Glomerular endothelial cell (primary cell): Measurements from ENCODE around the gene CTNND2. TPM values are rescaled to one million over a fixed set of nuclear protein-coding genes. Genes with fewer than 3 reads are reported as not detected.
"Not testable (repeated sequence)": the region's sequence is repeated elsewhere in the genome, so short reads cannot be mapped to it uniquely, and the experiment has no call there.

ENCODE experiments used
- DNase-seq: peaks from one replicate; pipeline ENCODE4 v3.0.0-alpha.2; 2011; ENCODE audit warnings: low read depth, low spot score; ENCODE audit errors: extremely low read depth
- total RNA-seq: library from RNA; depleted of rRNA; stranded (reverse); fragments of >200 nt; gene quantifications from 2 replicates; pipeline ENCODE4 v1.2.3, GENCODE V29; 2015

The CTNND2 gene
- total RNA-seq, 1 donor from 2014 or later = not detected

DNA sequence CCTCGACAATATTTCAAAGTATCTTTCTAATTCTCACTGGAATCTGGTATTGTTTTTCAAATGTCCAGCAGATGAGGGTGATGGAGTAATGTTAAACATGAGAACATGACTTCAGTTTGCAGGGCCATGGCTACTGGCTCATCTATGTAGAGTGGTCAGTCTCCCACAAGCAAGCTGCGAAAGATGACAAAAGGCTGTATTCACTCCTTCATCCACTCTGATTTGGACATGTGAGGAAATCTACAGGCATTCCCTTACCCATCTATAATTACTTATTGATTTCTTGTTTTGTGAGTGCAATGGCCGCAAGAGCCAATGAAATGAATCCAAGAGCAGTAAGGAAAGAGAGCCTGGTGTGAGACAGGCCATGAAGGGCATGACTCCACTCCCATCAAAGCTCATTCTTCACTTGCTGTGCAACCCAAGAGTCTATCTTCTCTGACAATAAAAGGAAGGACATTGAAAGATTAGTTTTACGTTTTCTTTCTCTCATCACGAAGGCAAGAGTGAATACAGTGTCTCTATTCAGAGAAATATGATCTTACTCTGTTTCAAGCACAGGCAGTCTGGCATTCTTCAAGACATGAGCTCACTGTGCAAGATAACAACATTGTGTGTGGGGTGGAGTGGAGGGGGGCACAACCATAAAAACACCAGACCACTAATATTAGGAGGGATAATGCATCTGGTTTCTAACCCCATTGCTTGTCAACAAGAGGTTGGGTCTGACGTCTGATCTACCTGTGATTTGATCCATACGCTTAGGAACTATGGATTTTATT is 893.6 kb downstream of the CTNND2 start:
- no peak for DNase-seq

GRCh38 chr5:11009576-11009975 is 894.7 kb downstream of the CTNND2 start:
- DNase-seq = no peak

- no peak for DNase-seq
Observed at GRCh38 chr5:11007269-11007870, 896.9 kb downstream of the CTNND2 start.

DNA sequence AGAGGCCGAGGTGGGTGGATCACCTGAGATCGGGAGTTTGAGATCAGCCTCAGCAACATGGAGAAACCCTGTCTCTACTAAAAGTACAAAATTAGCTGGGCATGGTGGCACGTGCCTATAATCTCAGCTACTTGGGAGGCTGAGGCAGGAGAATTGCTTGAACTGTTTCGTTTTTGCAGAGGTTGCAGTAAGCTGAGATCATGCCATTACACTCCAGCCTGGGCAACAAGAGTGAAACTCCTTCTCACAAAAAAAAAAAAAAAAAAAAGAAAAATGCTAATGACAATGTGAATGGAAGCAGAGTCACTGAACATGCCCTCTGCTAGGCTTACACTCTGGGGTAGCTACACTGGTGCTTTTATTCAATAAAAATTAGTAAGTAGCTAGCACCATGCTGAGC is 899.7 kb downstream of the CTNND2 start:
- DNase-seq = not testable (repeated sequence)

DNA sequence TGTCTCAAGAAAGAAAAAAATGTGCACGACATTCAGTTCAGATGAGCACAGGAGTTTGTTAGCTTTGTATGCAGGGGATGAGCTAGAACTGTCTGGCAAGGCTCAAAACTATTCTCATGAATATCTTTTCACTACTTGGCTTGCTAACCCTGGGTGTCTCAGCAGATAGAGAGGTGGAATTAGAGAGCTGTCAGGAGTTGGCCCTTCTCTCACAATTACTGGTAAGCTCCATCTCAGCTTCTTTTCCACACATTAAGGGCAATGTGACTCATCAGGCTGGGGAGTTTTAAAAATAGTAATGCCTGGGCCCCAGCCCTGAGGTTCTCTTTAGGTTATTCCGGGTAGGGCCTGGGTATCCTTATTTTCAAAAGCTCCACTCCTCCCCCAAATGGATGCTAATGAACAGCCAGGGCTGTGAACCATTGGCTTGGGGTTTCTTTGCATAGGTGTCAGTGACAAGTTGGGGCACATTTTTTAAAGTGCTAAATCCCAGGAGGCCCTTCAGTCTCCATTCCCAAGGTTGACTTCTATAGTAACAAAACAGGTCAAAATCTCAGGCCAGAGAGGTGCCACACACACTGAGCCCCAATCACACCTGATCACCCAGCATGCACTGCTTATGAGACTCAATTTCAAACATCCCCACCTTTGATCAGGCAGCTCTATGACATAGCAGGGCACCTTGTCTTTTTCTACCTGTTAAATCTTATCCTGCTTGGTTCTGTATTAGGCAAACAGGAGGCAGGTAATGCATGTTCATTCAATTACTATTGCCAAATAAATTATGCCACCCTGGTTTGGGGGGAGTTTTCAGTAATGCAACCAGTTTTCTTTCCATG is 903.5 kb downstream of the CTNND2 start:
- DNase-seq = no peak

DNA sequence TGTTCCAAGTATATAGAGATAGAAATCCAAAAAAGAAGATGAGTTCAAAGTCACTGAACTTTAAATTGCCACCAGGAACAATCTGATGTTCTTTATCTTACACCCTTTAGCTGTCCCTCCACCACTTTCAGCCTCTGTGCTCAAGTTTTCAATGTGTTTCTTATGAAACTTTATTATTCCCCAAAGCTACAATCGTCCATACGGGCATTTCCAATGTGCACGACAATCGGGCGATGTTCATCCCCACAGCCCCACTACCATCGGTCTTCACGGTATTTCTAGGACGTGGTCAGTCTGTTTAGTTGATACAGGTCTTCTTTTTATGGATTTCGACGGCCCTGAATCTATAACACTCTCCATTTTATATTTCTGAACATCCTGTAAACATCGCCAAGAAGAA is 904.5 kb downstream of the CTNND2 start:
- DNase-seq = no peak

DNA sequence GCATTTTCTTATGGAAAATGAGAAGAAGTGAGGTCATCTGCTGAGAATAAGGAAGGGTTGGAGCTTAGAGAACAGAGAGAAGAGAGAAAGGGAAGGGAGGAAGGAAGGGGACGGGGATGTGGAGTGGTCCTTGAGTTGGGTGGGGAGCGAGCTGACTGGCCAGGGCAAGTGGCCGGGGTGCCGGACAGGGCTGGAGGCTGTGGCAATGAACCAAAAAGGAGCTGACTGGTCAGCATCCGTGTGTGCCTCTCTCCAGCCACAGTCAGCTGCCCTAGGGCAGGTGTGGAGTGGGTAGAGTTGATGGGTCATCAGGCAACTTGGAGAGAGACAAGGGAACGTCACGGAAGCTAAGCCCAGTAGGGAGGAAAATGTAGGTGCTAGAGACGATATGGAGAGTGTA is 908.4 kb downstream of the CTNND2 start:
- DNase-seq = no peak

- no peak for DNase-seq
Observed at GRCh38 chr5:10994091-10994986, 909.9 kb downstream of the CTNND2 start.

DNA sequence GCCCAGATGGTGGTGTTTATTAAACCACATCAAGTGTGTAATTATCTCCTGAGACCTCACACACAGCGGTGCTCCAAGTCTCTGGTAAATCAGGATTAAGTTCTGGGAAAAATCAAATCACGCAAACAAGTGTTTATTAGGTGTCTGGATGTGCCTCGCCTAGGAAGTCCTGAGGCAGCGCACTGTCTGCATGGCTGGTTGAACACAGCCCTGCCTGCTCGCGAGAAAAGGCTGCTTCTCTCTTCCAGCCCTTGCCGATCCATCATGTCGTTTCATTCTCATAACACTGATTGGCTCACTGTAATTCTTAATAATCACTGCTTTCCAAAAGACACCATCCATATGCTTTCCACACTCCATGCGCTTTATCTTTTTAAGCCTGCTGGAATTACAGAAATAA is 913.6 kb downstream of the CTNND2 start:
- DNase-seq = no peak

DNA sequence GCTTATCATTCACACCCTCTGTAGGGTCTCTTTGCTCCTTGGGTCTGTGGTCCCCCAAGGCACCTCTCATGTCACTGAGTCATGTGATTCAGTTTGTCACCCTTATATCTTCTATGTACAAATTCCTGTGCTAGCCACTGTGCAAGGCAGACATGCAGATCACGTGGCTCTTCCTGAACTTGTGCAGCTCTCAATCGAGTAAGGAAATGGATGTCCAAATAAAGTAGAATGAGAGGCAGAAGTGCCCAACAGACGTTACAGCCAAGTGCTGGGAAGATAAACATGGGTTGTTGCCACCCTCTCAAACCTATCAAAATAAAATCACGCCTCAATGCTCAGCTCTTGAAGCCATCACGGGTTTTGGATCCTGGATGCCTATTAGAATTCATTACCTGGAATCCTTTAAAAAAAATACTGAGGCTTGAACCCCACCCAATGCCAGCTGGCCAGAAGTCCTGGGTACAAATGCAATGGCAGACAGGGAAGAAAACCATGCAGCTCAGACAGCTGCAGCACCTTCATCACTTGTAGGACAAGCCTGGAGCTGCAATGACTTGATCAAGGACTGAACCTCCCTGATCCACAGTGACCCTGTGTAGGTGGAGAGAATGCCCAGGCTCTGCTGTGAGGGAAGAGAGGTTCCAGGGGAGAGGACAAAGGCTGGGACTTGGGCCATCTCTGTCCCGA is 914.5 kb downstream of the CTNND2 start:
- no peak for DNase-seq

DNA sequence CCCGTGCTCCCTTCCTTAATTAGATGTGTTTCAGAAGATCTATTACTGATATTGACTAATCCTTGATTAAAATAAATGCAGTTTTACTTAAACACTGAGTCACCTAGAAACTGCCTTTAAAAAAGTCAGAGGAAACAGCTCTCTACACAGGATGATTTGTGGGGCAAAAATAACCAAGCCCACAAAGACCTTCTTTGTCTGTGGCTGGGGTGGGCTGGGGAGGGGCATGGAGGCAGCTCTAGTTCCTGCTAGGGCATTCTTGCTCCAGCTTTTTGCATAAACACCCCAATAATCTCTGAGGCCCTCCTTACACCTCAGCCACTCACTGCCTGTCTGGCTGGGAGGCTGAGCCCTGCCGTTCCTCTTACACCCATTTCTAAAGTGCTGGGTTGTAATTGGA is 915.6 kb downstream of the CTNND2 start:
- DNase-seq = no peak

DNA sequence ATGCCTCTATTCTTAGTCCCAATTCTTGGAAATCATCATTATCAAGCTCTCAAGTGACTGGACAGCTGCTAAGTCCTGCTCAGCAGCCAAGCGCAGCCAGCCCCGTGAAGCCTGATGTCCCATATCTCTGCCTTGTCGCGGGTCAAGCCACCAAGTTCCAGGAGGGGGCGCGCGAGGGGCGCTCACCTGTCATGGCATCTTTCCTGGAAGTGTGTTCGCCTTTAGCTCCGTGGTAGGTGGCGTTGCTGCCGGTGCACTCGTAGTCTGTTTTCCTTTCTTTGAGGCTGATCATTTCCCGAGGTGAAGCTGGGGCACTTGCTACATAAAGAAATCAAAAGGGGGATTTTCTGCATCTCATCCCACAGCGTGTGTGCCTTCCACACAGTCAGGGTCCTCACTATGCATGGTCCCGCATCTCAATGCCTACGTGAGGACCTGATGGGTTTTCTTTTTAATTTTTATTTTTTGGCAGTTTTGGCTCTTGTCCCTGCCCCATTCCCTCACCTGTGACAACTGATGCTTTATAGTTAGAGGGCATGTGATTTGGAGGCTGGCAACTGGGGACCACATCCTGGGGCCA is 916.2 kb downstream of the CTNND2 start:
- DNase-seq = no peak

DNA sequence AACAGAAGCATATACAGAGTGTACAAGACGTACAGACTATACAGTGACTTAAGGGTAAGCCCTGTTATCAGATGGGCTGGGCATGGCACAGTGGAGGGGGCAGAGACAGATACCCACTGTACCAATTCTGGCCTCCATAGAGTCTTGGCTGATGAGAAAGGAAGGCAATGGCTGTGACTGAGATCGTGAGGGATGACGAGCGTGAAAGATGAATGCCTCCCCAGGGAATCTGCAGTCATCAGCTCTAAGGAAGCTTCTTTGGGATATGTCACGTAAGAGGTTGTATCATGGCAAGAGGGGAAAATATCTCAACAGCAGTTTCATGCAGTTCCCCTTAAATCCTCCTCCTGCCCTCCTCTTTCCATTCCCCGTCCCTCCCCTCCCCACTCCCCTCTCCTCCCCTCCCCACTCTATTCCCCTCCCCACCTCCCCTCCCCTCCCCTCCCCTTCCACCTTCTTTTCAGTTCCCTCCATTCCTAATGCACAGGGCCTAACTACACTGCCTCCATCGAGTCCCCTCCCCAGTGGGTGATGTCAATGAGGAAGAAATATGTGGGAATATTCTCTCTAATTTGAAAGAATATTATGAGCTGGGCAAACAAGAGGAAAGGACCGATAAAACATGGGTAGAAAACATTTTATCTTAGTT is 916.8 kb downstream of the CTNND2 start:
- DNase-seq = no peak

DNA sequence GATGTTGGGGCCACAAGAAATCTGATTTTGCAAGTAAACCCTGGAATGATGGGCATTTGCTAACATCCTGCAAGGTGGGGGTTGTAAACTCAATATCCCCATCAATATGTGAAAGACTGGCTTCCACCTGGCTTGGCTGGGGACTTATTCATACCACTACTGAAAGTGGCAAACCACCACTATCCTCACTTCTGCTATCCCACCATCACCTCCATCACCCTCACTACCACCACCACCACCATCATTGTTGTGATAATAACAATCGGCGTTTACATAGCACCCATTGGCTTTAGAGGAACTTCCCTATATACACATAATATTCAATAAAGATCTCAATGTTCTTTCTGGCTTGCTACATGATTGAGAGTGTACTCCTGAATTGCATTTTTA is 918.5 kb downstream of the CTNND2 start:
- DNase-seq = no peak

DNA sequence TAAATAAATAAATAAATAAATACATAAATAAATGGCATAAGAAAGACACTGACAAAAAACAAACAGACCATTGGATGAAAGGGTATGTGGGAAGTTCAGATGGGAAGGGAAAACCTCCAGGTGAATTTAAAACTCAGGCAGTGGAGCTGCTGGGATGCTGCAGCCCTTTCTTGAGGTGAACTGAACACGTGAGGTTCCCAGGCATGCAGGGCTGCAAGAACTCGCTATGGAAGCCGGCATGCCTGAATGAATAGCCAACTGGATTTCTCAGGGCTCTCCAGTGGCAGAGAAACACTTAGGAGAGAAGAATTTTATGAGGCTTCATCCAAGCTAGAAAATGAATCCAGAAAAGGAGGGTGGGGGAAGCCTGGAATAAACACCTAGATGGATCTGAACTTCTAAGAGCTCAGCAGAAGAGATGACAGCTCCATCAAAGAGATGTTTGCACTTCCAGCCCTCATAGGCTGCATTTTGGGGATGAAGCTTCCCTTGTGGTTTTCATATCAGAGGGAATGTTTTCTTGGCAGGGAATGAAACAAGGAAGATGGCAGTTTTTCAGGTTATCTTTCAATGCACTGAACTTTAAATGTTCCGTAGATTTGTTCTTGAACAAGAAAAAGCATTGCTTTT is 919.0 kb downstream of the CTNND2 start:
- DNase-seq = no peak

DNA sequence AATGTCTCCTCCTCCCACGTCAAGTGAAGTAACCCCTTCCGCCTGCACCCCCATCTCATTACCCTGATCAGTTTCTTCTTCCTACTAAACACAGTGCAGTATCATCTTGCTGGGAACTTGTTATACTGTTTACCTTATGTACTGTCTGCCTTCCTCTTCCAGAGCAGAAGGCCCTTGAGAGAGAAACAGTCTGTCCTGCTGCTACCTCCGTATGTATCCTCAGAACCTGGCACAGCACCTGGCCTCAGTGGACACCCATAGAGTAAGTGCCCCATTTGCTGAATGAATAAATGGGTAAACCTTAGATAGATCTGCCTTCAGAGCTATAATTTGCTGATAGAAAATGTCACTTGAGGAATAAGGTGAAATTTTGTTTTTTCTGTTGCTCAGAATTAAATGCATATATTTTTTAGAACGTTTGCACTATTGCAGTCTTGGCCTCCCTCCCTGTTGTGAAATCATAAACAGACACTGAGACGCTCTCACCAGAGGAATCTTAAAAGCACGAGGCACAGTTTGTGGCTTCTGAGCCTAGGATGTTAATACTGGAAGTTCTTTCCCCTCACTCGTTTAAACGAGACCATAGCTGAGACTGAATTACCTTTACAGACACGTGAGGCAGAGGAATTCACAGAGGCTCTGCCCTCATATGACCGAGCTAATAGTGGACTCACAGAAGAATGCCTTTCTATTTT is 920.1 kb downstream of the CTNND2 start:
- no peak for DNase-seq

- no peak for DNase-seq
Observed at GRCh38 chr5:10982626-10983025, 921.6 kb downstream of the CTNND2 start.

GRCh38 chr5:10981932-10982331 is 922.3 kb downstream of the CTNND2 start:
- DNase-seq = no peak
